Nephron progenitor cell (in vitro differentiated cells): ENCODE data around the gene SF3B2.
"Not testable (repeated sequence)": the region's sequence is repeated elsewhere in the genome, so short reads cannot be mapped to it uniquely, and the experiment has no call there.

Source experiments
- DNase-seq: peaks from one replicate; pipeline ENCODE4 v3.0.0; 2021
- H3K27ac Mint-ChIP-seq: 2 replicates; pipeline ENCODE4 v1.8.0; 2021; ENCODE audit warnings: mild to moderate bottlenecking, moderate library complexity, mixed read lengths
- H3K27me3 Mint-ChIP-seq: 2 replicates; pipeline ENCODE4 v1.8.0; 2021; ENCODE audit warnings: mild to moderate bottlenecking, low read depth, mixed read lengths; ENCODE audit not compliant: poor library complexity
- H3K36me3 Mint-ChIP-seq: 2 replicates; pipeline ENCODE4 v1.8.0; 2021; ENCODE audit warnings: low read depth, mixed read lengths
- H3K4me1 Mint-ChIP-seq: 2 replicates; pipeline ENCODE4 v1.8.0; 2021; ENCODE audit warnings: mixed read lengths
- H3K4me3 Mint-ChIP-seq: 2 replicates; pipeline ENCODE4 v1.8.0; 2021; ENCODE audit warnings: mild to moderate bottlenecking, moderate library complexity, mixed read lengths
- H3K9me3 Mint-ChIP-seq: 2 replicates; pipeline ENCODE4 v1.8.0; 2021; ENCODE audit warnings: mild to moderate bottlenecking, moderate library complexity, mixed read lengths
- TF ChIP-seq, protein P1 (sequence below): fragments of 200-600 bp; sonication (generic); IDR thresholded peaks from 2 replicates; pipeline ENCODE4 v1.5.0; 2021; ENCODE audit warnings: antibody characterized with exemption

The SF3B2 gene

DNA sequence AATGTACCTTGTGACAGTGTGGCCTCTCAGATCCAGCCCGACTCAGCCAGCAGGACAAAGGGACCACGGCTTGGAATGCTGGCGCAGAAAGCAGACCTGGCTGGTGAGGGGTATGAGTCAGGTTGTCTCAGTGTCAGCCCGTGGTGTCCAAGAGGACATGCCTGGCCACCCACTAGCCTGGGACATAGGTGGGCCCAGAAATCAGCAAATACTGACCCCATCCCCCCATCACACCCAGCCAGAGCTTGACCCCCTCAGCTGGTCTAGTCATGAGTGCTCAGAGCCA is 45.3 kb upstream of the SF3B2 start:
- H3K36me3 Mint-ChIP-seq = peaks cover 11% of the 10 kb centered on the region
- H3K27ac Mint-ChIP-seq = no peak overlapping the region
- no peak for DNase-seq
- H3K4me3 Mint-ChIP-seq = no peak overlapping the region
- TF ChIP-seq, protein P1, sequence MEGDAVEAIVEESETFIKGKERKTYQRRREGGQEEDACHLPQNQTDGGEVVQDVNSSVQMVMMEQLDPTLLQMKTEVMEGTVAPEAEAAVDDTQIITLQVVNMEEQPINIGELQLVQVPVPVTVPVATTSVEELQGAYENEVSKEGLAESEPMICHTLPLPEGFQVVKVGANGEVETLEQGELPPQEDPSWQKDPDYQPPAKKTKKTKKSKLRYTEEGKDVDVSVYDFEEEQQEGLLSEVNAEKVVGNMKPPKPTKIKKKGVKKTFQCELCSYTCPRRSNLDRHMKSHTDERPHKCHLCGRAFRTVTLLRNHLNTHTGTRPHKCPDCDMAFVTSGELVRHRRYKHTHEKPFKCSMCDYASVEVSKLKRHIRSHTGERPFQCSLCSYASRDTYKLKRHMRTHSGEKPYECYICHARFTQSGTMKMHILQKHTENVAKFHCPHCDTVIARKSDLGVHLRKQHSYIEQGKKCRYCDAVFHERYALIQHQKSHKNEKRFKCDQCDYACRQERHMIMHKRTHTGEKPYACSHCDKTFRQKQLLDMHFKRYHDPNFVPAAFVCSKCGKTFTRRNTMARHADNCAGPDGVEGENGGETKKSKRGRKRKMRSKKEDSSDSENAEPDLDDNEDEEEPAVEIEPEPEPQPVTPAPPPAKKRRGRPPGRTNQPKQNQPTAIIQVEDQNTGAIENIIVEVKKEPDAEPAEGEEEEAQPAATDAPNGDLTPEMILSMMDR = no peak
- peaks cover 20% of the 10 kb centered on the region for H3K27me3 Mint-ChIP-seq
- no peaks in the 10 kb centered on the region for H3K9me3 Mint-ChIP-seq
- peaks cover 31% of the 10 kb centered on the region for H3K4me1 Mint-ChIP-seq

DNA sequence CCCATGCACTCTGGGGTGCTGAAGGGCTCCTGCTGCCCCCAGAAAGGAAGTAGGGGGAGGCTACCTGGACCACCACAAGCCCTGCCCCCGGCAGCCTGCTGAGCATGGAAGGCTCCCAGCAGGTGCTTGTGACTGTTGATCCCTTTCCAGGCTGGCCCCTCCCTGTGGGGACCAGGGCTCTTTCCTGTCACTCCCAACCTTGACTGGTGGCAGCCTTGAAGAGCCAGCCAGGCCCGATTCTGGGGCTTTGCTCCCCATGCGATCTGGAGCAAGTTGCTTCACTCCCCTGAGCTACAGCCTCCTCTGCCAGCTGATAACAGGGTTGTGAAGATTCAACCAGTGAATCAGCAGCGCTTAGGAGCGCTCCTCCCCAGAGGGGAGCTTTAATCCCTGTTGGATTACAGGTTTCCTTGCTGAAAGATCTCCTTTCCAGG is 44.9 kb upstream of the SF3B2 start:
- H3K9me3 Mint-ChIP-seq = no peaks in the 10 kb centered on the region
- no peak overlapping the region for H3K4me3 Mint-ChIP-seq
- no peak overlapping the region for H3K27ac Mint-ChIP-seq
- H3K36me3 Mint-ChIP-seq = peaks cover 11% of the 10 kb centered on the region
- no peak for DNase-seq
- TF ChIP-seq, protein P1 = no peak
- H3K4me1 Mint-ChIP-seq = peaks cover 29% of the 10 kb centered on the region
- H3K27me3 Mint-ChIP-seq = peaks cover 20% of the 10 kb centered on the region

DNA sequence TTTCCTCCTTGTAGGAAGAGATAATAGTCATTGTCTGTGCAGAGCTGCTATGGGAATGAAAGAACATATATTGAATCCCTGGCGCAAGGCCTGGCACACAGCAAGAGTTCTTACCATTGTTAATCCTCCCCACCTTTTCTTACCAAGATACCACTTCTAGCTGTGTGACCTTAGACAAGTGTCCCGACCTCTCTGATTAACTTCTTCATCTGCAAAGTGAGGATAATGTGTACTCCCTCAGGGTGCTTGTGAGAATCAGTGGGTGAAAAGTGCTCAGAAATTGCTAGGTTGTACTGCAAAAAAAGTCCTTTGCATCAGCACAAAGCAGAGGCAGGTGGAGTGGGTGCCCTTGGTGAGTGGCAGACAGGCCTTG is 44.1 kb upstream of the SF3B2 start:
- no peak overlapping the region for H3K27ac Mint-ChIP-seq
- H3K27me3 Mint-ChIP-seq = peaks cover 25% of the 10 kb centered on the region
- DNase-seq = no peak
- TF ChIP-seq, protein P1 = no peak
- H3K9me3 Mint-ChIP-seq = no peaks in the 10 kb centered on the region
- H3K4me3 Mint-ChIP-seq = no peak overlapping the region
- peaks cover 24% of the 10 kb centered on the region for H3K4me1 Mint-ChIP-seq
- H3K36me3 Mint-ChIP-seq = peaks cover 11% of the 10 kb centered on the region

DNA sequence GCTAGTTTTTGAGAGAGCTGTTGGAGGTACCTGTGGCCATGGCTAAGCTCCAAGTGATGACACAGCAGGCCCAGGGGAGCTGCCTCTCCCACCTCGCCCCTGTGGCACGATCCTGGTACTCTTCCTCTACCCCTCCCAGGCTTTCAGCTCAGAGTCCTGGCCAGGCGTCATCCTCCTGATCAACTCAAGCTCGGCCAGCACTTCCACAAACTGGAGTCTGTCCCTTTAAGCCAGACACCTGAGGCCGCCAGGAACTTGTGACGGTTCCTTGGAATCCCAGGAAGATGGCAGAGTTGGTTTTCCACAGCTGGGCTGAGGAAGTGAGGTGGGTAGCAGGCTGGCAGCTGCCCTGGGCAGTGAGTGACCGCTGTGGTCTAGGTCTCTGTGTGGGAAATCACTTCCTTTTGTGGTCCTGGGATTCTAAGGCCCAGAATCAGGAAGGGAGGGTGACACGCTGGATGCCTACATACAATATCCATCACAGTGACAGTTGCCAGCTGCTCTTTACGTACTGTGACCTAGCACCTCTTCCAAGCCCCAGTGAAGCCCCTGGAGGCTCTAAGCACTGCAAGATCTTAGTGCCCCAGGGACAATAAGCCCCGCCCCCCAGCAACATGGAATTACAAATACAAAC is 43.6 kb upstream of the SF3B2 start:
- H3K9me3 Mint-ChIP-seq = no peaks in the 10 kb centered on the region
- TF ChIP-seq, protein P1 = no peak
- H3K4me3 Mint-ChIP-seq = no peak overlapping the region
- no peak overlapping the region for H3K27ac Mint-ChIP-seq
- peaks cover 11% of the 10 kb centered on the region for H3K36me3 Mint-ChIP-seq
- peak; percentile 32 for DNase-seq
- peaks cover 30% of the 10 kb centered on the region for H3K27me3 Mint-ChIP-seq
- peaks cover 19% of the 10 kb centered on the region for H3K4me1 Mint-ChIP-seq

DNA sequence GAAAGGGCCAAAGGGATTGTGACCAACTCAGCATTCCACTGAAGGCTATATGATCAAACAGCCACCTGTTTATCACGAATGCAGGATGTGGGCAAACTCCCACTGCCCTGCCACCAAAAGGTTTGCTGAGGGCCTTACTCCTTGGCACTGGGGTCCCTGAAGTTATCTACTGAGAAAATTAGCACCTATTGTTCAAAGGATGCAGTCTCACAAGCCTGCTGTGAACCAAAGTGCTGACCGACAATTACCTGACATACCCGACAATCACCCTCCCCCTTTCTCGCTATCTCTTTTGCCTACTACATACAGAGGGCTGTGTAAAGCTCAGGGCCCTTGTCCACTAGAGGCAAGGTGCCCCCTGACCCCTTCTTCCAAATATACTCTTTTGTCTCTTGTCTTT is 42.1 kb upstream of the SF3B2 start:
- peaks cover 35% of the 10 kb centered on the region for H3K27me3 Mint-ChIP-seq
- H3K27ac Mint-ChIP-seq, H3K4me3 Mint-ChIP-seq: not testable (repeated sequence)

DNA sequence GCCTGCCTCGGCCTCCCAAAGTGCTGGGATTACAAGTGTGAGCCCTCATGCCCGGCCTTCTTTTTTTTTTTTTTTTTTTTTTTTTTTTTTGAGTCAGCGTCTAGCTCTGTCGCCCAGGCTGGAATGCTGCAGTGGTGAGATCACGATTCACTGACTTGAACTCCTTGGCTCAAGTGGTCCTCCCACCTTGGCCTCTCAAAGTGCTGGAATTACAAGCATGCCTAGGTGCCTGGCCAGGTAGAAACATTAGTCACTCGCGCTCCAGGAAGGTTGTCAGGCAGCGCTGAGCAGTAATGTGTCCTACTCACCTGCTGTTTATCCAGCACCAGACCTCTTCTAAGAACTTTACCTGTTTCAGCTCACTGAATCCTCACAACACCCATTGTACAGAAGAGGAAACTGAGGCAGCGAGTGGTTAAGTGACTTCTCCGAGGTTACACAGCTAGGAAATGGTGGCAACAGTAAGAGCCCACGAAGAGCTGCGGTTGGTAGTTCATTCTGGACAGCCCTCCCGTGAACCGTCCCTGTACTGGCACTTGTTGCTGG is 40.9 kb upstream of the SF3B2 start:
- H3K27ac Mint-ChIP-seq = no peak overlapping the region
- no peaks in the 10 kb centered on the region for H3K36me3 Mint-ChIP-seq
- TF ChIP-seq, protein P1 = no peak
- H3K4me1 Mint-ChIP-seq = peaks cover 18% of the 10 kb centered on the region
- H3K27me3 Mint-ChIP-seq = peaks cover 35% of the 10 kb centered on the region
- H3K4me3 Mint-ChIP-seq = no peak overlapping the region
- no peaks in the 10 kb centered on the region for H3K9me3 Mint-ChIP-seq
- no peak for DNase-seq

More for the DNA sequence above, 42.1 kb upstream of the SF3B2 start:
- H3K9me3 Mint-ChIP-seq, H3K36me3 Mint-ChIP-seq, DNase-seq: not testable (repeated sequence)
- H3K4me1 Mint-ChIP-seq = peaks cover 18% of the 10 kb centered on the region
